Measurements from ENCODE around the gene USH1G. TPM values are rescaled to one million over a fixed set of nuclear protein-coding genes. Genes with fewer than 3 reads are reported as not detected.

USH1G gene
- total RNA-seq, 2 experiments from 2014 or later, result not detected

GRCh38 chr17:74900208-74900607, 22.8 kb downstream of the USH1G start:
- DNase-seq (no peak), ATAC-seq (ENCODE audit: low read depth) (no peak)
- Mint-ChIP-seq H3K4me3 (no peak overlapping the region), H3K9me3 (no peaks in the 10 kb centered on the region), H3K36me3 (no peaks in the 10 kb centered on the region), H3K27me3 (peaks cover 33% of the 10 kb centered on the region), H3K4me1 (peaks cover 4% of the 10 kb centered on the region), H3K27ac (no peak overlapping the region)
- POLR2A ChIA-PET, result no interaction called here

DNA sequence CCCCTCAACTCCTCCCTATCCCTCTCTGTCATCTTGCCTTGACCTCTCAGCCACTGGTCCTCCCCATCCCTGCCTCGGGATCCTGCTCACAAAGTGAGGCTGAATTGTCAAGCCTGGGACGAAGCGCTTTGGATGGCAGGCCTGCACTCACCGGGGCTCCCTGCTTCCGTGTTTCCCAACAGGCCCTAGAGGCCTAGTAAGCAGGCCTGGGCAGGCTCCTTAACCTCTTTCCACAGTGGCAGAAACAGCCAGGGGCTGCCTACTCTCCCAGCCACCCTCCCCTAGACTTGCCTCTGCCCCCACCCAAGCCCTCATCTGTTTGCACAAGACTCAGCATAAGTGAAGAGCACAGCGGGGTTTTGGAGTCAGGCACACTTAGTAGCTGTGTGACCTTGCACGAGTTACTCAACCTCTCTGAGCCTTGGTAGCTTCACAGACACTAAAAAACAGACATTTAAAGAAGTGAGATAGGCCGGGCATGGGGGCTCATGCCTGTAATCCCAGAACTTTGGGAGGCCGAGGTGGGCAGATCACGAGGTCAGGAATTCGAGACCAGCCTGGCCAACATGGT, 24.6 kb downstream of the USH1G start:
- H3K27me3 Mint-ChIP-seq, result peaks cover 46% of the 10 kb centered on the region
- no peaks in the 10 kb centered on the region for H3K9me3 Mint-ChIP-seq
- H3K4me3 Mint-ChIP-seq, result no peak overlapping the region
- POLR2A ChIA-PET, result interaction anchor here (0.6 kb wide), 1 partner anchor 392 kb away, joined by 5 read pairs; no protein-coding TSS in a partner anchor
- DNase-seq (no peak), ATAC-seq (ENCODE audit: low read depth) (no peak)
- H3K36me3 Mint-ChIP-seq, result no peaks in the 10 kb centered on the region
- peaks cover 6% of the 10 kb centered on the region for H3K4me1 Mint-ChIP-seq
- no peak overlapping the region for H3K27ac Mint-ChIP-seq

GRCh38 chr17:74893936-74894671, 29.0 kb downstream of the USH1G start:
- Mint-ChIP-seq H3K4me3 (peak overlapping the region; percentile 64), H3K27me3 (peaks cover 61% of the 10 kb centered on the region), H3K27ac (peak overlapping the region; percentile 9), H3K36me3 (no peaks in the 10 kb centered on the region), H3K4me1 (peaks cover 2% of the 10 kb centered on the region), H3K9me3 (no peaks in the 10 kb centered on the region)
- ATAC-seq (ENCODE audit: low read depth), result no peak
- no peak for DNase-seq
- POLR2A ChIA-PET, result no interaction called here

DNA sequence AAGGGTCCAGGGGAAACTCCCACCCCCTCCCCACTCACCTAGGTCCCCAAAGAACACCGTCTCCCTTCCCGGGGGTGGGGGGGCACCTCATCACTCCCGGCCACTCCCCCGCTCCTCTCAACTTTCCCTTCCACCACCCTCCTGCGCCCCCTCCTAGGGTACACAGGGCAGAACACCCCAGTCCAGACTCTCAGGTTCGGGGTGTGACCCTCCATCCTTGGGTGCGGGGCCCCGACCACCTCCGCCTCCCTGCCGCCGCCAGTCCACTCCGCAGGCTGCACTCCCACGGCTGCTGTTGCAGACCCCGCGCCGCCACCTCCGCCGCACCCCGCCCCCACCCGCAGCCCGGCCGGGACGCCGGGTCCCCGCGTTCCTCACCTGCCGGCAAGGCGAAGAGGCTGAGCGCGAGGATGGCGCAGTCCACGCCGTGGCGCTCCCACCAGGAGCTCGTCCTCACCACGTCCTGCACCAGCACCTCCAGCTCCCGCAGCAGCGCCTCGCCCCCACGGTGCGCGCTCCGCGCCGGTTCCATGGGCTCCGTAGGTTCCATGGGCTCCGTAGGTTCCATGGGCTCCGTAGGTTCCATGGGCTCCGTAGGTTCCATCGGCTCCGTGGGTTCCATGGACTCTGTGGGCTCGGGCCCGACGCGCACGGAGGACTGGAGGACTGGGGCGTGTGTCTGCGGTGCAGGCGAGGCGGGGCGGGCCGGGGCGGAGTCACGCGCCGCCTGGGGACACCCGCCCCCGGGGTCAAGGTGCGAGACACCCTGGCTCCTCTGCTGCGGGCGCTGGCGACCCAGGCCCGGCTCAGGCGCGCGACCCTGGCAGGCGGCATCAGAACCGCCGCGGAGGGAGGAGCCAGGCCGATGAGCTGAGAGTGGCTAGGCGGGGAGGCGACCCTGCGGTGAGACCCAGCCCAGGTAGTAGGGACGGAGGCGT, 29.8 kb downstream of the USH1G start, which contains the start of gene FADS6:
Gene FADS6, minus strand, starts transcription at position 660 of the 938 bp plus-strand sequence. Its CDS starts 38 bp downstream, at position 622.
- POLR2A ChIA-PET, result interaction anchor here (0.6 kb wide), 1 partner anchor 40 kb away, joined by 4 read pairs; no protein-coding TSS in a partner anchor
- Mint-ChIP-seq H3K27ac (peak within 1 kb of the TSS; percentile 9), H3K27me3 (peaks cover 61% of the 10 kb centered on the region), H3K9me3 (no peaks in the 10 kb centered on the region), H3K4me3 (peak within 1 kb of the TSS; percentile 64), H3K36me3 (no peaks in the 10 kb centered on the region), H3K4me1 (peaks cover 2% of the 10 kb centered on the region)
- peak; percentile 57 for ATAC-seq (ENCODE audit: low read depth)
- no peak for DNase-seq

DNA sequence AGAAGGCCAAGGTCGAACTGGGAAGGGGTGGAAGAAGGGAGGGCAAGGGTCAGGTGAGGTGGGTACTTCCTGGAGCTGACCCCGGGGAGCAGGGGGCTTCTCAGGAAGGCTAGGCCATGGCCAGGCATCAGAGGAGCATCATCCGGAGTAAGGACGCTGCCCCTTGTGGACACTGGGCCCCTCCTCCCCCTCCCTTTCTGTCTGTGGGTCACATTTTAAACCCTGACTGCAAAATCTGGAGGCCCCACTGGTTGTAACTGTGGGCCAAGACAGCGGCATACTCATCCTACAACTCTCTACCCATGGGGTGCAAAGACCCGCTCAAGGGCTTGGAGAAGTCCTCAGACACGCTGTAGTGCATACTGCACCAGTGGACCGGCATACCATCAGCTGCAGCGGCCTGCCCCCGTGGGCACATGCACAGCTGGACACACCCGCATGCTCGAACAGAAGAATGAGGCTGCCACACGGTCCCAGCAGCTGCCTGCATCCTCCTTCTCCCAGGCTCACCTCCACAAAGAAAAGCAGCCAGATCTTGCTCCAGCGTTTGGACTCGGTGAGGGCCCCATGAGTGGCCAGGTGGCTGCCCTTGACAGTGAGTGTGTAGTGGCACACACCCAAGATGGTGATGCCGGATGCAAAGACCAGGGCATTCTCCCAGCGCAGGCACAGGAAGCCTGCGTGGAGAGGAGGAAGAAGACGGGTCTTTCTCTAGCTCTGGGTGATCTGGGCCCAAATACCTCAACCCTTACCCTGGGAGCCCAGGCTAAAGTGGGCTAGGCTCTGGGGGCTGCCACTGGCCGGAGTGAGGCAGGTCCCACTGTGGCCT, 30.8 kb downstream of the USH1G start:
- no peaks in the 10 kb centered on the region for H3K36me3 Mint-ChIP-seq
- H3K27me3 Mint-ChIP-seq, result peaks cover 56% of the 10 kb centered on the region
- H3K9me3 Mint-ChIP-seq, result no peaks in the 10 kb centered on the region
- ATAC-seq (ENCODE audit: low read depth), result no peak
- no peak overlapping the region for H3K4me3 Mint-ChIP-seq
- H3K27ac Mint-ChIP-seq, result no peak overlapping the region
- peaks cover 2% of the 10 kb centered on the region for H3K4me1 Mint-ChIP-seq
- POLR2A ChIA-PET, result interaction anchor here (0.6 kb wide), 1 partner anchor 41 kb away, joined by 4 read pairs; no protein-coding TSS in a partner anchor
- DNase-seq, result no peak

- DNase-seq (no peak), ATAC-seq (ENCODE audit: low read depth) (no peak)
- H3K4me3 Mint-ChIP-seq, result no peak overlapping the region
- H3K9me3 Mint-ChIP-seq, result no peaks in the 10 kb centered on the region
- POLR2A ChIA-PET, result no interaction called here
- H3K4me1 Mint-ChIP-seq, result peaks cover 2% of the 10 kb centered on the region
- H3K27ac Mint-ChIP-seq, result no peak overlapping the region
- no peaks in the 10 kb centered on the region for H3K36me3 Mint-ChIP-seq
- peaks cover 42% of the 10 kb centered on the region for H3K27me3 Mint-ChIP-seq
Observed at GRCh38 chr17:74890554-74890953, 32.5 kb downstream of the USH1G start.

DNA sequence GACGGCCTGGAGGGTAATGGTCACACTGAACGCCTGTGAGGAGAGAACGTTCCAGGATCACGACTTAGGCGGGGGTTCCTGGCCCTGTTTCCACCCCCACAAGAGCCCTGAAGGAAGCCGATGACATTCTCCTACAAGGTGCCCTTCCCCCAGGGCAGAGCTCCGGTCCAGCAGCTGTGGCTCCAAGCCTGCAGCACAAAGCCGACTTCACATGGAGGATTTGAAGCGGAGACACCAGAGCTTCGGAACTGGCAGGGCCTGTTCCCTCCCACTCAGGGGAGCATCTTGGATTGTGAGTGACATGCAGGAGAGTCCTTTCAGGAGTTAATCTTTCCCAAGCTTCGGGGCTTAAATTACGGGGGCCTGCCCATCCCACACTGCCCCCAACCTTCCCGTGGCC, 34.6 kb downstream of the USH1G start:
- no peak overlapping the region for H3K4me3 Mint-ChIP-seq
- H3K4me1 Mint-ChIP-seq, result no peaks in the 10 kb centered on the region
- ATAC-seq (ENCODE audit: low read depth) (no peak), DNase-seq (no peak)
- POLR2A ChIA-PET, result no interaction called here
- H3K27me3 Mint-ChIP-seq, result peaks cover 27% of the 10 kb centered on the region
- no peaks in the 10 kb centered on the region for H3K36me3 Mint-ChIP-seq
- no peaks in the 10 kb centered on the region for H3K9me3 Mint-ChIP-seq
- H3K27ac Mint-ChIP-seq, result no peak overlapping the region

DNA sequence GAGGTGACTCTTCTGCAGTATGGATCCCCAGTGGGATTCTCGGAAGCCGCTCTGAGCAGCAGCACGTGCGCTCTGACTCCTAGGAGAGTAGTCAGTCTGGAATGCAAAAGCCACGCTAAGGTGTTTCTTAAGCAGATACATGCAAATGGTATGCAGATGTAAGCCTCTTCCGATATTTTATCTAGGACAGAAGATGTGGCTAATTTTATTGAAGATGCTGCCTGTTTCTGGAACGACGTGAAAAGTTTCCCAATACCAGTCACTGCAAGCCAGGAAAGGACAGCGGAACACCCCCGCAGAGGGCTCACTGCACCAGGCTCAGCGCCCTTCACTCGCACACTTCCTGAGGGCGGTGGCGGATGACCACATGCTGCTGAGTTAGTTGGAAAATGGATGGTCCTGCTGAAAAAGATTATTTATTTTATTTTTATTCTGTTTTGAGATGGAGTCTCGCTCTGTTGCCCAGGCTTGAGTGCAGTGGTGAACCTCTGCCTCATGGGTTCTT, 39.8 kb downstream of the USH1G start:
- no peaks in the 10 kb centered on the region for H3K4me1 Mint-ChIP-seq
- no peak for ATAC-seq (ENCODE audit: low read depth)
- no peak overlapping the region for H3K27ac Mint-ChIP-seq
- H3K36me3 Mint-ChIP-seq, result no peaks in the 10 kb centered on the region
- peaks cover 5% of the 10 kb centered on the region for H3K27me3 Mint-ChIP-seq
- no peaks in the 10 kb centered on the region for H3K9me3 Mint-ChIP-seq
- H3K4me3 Mint-ChIP-seq, result no peak overlapping the region
- DNase-seq, result no peak
- POLR2A ChIA-PET, result no interaction called here

- POLR2A ChIA-PET, result no interaction called here
- no peaks in the 10 kb centered on the region for H3K4me1 Mint-ChIP-seq
- no peak overlapping the region for H3K4me3 Mint-ChIP-seq
- ATAC-seq (ENCODE audit: low read depth) (no peak), DNase-seq (no peak)
- no peak overlapping the region for H3K27ac Mint-ChIP-seq
- peaks cover 5% of the 10 kb centered on the region for H3K27me3 Mint-ChIP-seq
- no peaks in the 10 kb centered on the region for H3K36me3 Mint-ChIP-seq
- no peaks in the 10 kb centered on the region for H3K9me3 Mint-ChIP-seq
Observed at GRCh38 chr17:74882517-74883240, 40.4 kb downstream of the USH1G start.

DNA sequence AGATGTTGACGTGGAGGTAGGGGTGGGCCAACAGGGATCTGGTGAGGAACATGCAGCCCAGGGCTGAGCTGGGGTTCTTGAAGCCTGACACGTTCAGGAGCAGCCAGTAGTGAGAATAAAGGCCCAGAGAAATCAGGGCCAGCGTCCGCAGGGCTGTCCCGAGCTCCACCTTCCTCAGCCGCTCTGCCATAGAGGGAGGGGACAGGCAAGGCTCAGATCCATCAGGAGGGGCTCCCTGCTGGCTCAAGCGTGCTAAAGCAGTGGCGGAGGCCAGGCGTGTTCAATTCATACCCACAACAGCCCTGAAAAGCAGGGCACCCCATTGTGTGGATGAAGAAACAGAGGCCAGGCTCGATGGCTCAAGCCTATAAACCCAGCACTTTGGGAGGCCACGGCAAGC, 42.0 kb downstream of the USH1G start:
- no peaks in the 10 kb centered on the region for H3K36me3 Mint-ChIP-seq
- no peak overlapping the region for H3K27ac Mint-ChIP-seq
- H3K4me1 Mint-ChIP-seq, result no peaks in the 10 kb centered on the region
- no peak for ATAC-seq (ENCODE audit: low read depth)
- H3K4me3 Mint-ChIP-seq, result no peak overlapping the region
- H3K27me3 Mint-ChIP-seq, result peaks cover 4% of the 10 kb centered on the region
- no peak for DNase-seq
- H3K9me3 Mint-ChIP-seq, result no peaks in the 10 kb centered on the region
- POLR2A ChIA-PET, result no interaction called here

DNA sequence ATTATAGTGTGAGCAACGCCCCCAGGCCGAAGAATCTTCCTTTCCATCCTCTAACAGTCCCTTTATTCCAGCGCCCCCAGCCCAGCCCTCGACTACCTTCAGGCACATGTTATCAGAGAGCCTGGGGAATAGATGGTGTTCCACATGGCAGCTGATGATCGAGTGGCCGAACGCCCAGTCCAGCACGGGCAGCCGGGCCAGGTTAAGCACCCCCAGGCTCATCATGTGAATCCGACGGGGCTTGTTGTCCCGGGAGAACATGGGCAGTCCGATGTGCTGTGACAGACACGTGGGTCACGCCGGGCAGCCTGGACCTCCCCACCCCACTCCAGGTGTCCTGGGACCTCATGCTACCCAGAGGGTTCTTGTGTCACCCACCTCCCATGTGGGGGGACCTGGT, 43.7 kb downstream of the USH1G start:
- Mint-ChIP-seq H3K9me3 (no peaks in the 10 kb centered on the region), H3K4me1 (peaks cover 3% of the 10 kb centered on the region), H3K4me3 (no peak overlapping the region), H3K27me3 (peaks cover 3% of the 10 kb centered on the region), H3K27ac (no peak overlapping the region), H3K36me3 (no peaks in the 10 kb centered on the region)
- POLR2A ChIA-PET, result interaction anchor here (0.7 kb wide), 1 partner anchor 18 kb away, joined by 3 read pairs; no protein-coding TSS in a partner anchor
- DNase-seq (no peak), ATAC-seq (ENCODE audit: low read depth) (no peak)

- Mint-ChIP-seq H3K27me3 (peaks cover 2% of the 10 kb centered on the region), H3K4me3 (no peak overlapping the region), H3K27ac (no peak overlapping the region), H3K9me3 (no peaks in the 10 kb centered on the region), H3K4me1 (peaks cover 8% of the 10 kb centered on the region), H3K36me3 (no peaks in the 10 kb centered on the region)
- POLR2A ChIA-PET, result interaction anchor here (0.7 kb wide), 1 partner anchor 17 kb away, joined by 3 read pairs; no protein-coding TSS in a partner anchor
- ATAC-seq (ENCODE audit: low read depth) (no peak), DNase-seq (no peak)
Observed at GRCh38 chr17:74878658-74879057, 44.4 kb downstream of the USH1G start.
